ENCODE measurements around the gene HAUS2.

GRCh38 chr15:42603978-42604377, 55.3 kb downstream of the HAUS2 start:
- TF ChIP-seq CTCF (IDR thresholded peaks at IDR 0.05 in 2 of 3, conservative IDR thresholded peaks at IDR 0.05 in 1 of 3; ENCODE audit: borderline replicate concordance in 1 of 3, insufficient read depth in 1 of 3, low read depth in 2 of 3, low read length in 2 of 3), result no peak
- TF ChIP-seq EZH2 (IDR thresholded peaks at IDR 0.05), result no peak
- no peak for TF ChIP-seq YY1 (IDR thresholded peaks at IDR 0.05; ENCODE audit: extremely low read depth, insufficient replicate concordance, low read depth, low read length)
- TF ChIP-seq ZBTB33 (IDR thresholded peaks at IDR 0.05; ENCODE audit: extremely low read depth, insufficient replicate concordance, low read length), result no peak
- TF ChIP-seq POLR2AphosphoS5 (IDR thresholded peaks at IDR 0.05; ENCODE audit: low read depth, low read length), result no peak
- no peak for TF ChIP-seq MAX (IDR thresholded peaks at IDR 0.05)
- no peak for TF ChIP-seq SP1 (IDR thresholded peaks at IDR 0.05; ENCODE audit: low read depth)
- no peak for TF ChIP-seq POLR2A (IDR thresholded peaks at IDR 0.05; ENCODE audit: borderline replicate concordance, extremely low read depth, insufficient read depth, insufficient read length)
- TF ChIP-seq EGR1 (IDR thresholded peaks at IDR 0.05; ENCODE audit: low read depth), result no peak
